OCI-LY1 (cell line): ENCODE results near the gene PVALB.

Experiments
- H2AFZ ChIP-seq: fragments of 200-600 bp; sonication (generic), shearing (Covaris generic); 2 replicates; pipeline ENCODE4 v1.6.0; 2014; ENCODE audit warnings: antibody characterized with exemption, mild to moderate bottlenecking, low read length
- H3F3A ChIP-seq: fragments of 200-600 bp; sonication (generic), shearing (Covaris generic); 2 replicates; pipeline ENCODE4 v1.6.0; 2014; ENCODE audit warnings: mild to moderate bottlenecking, antibody characterized with exemption, low read length, moderate library complexity; ENCODE audit not compliant: insufficient read depth
- H3K27ac ChIP-seq: fragments of 200-600 bp; sonication (generic); 2 replicates; pipeline ENCODE4 v1.5.1; 2014; ENCODE audit warnings: low read length, mixed run types, mild to moderate bottlenecking, low read depth; ENCODE audit not compliant: poor library complexity, severe bottlenecking
- H3K27me3 ChIP-seq: fragments of 200-600 bp; sonication (generic); 2 replicates; pipeline ENCODE4 v1.6.0; 2014; ENCODE audit warnings: antibody characterized with exemption, mild to moderate bottlenecking, low read length, moderate library complexity; ENCODE audit not compliant: insufficient read depth
- H3K36me3 ChIP-seq: fragments of 200-600 bp; sonication (generic); 2 replicates; pipeline ENCODE4 v1.6.1; 2014; ENCODE audit warnings: mild to moderate bottlenecking, antibody characterized with exemption, low read length, moderate library complexity, mixed read lengths; ENCODE audit not compliant: insufficient read depth
- H3K4me1 ChIP-seq: fragments of 200-600 bp; sonication (generic); 2 replicates; pipeline ENCODE4 v1.5.1; 2014; ENCODE audit warnings: mild to moderate bottlenecking, low read length, moderate library complexity; ENCODE audit not compliant: insufficient read depth, severe bottlenecking
- H3K4me2 ChIP-seq: fragments of 200-600 bp; sonication (generic), shearing (Covaris generic); 2 replicates; pipeline ENCODE4 v1.6.1; 2014; ENCODE audit warnings: low read length
- H3K4me3 ChIP-seq: fragments of 200-600 bp; sonication (generic); 2 replicates; pipeline ENCODE4 v1.5.1; 2014; ENCODE audit warnings: low read length, low read depth, mild to moderate bottlenecking, mixed read lengths; ENCODE audit not compliant: poor library complexity, severe bottlenecking
- H3K79me2 ChIP-seq: fragments of 200-600 bp; shearing (Covaris generic); 2 replicates; pipeline ENCODE4 v1.6.1; 2016; ENCODE audit warnings: mixed run types, low read length, mixed read lengths; ENCODE audit not compliant: insufficient read depth
- H3K9ac ChIP-seq: fragments of 200-600 bp; sonication (generic), shearing (Covaris generic); 2 replicates; pipeline ENCODE4 v1.6.1; 2014; ENCODE audit warnings: mild to moderate bottlenecking, low read length, mixed read lengths
- H3K9me2 ChIP-seq: fragments of 200-600 bp; sonication (generic), shearing (Covaris generic); 2 replicates; pipeline ENCODE4 v1.6.1; 2014; ENCODE audit warnings: low read depth, mild to moderate bottlenecking, low read length, mixed read lengths
- H3K9me3 ChIP-seq: fragments of 200-600 bp; shearing (Covaris generic); 2 replicates; pipeline ENCODE4 v1.6.1; 2014; ENCODE audit warnings: low read length, mixed read lengths
- H4K20me1 ChIP-seq: fragments of 200-600 bp; sonication (generic), shearing (Covaris generic); 2 replicates; pipeline ENCODE4 v1.6.0; 2016; ENCODE audit warnings: mild to moderate bottlenecking, low read length; ENCODE audit not compliant: insufficient read depth
- EZH2 ChIP-seq: fragments of 200-600 bp; sonication (generic), shearing (Covaris generic); IDR thresholded peaks from 2 replicates; pipeline ENCODE4 v1.8.0; 2017; ENCODE audit warnings: borderline replicate concordance, mixed run types, mild to moderate bottlenecking, antibody characterized with exemption, low read length, moderate library complexity, mixed read lengths
- TF ChIP-seq, protein P1 (sequence below): fragments of 200-600 bp; sonication (generic), shearing (Covaris generic); IDR thresholded peaks from 2 replicates; pipeline ENCODE4 v1.5.1; 2017; ENCODE audit warnings: mild to moderate bottlenecking, antibody characterized with exemption, low read length, moderate library complexity, mixed read lengths

PVALB gene

DNA sequence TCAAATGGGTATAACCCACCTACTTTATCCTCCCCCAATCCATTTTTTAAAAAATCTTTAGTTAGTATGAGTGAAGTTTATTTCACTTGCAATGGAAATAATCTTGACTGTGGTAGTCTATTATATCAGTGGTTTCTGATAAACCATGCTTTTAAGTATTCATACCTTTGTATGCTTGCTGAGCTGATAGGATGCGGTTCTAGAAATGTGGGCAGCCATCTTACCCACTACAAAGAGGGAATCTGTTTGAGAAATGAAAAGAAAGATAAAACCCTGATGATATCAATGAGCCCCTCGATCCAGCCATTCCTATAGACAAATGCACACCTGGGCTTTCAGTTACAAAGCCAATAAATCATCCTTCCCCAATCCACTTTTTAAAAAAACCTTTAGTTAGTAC lies 13.8 kb upstream of the PVALB start:
- Histone ChIP-seq H3K4me3 (no peak overlapping the region), H3K27ac (no peak overlapping the region), H3K9ac (no peak overlapping the region), H3K4me1 (peaks cover 5% of the 10 kb centered on the region), H3K79me2 (no peaks in the 10 kb centered on the region), H4K20me1 (no peaks in the 10 kb centered on the region), H2AFZ (no peak overlapping the region), H3K9me3 (peaks cover 2% of the 10 kb centered on the region; the same call in 1 of the 2 replicates), H3K4me2 (no peak overlapping the region), H3K36me3 (no peaks in the 10 kb centered on the region), H3F3A (no peaks in the 10 kb centered on the region), H3K27me3 (peaks cover 4% of the 10 kb centered on the region; the same call in 1 of the 2 replicates), H3K9me2 (no peaks in the 10 kb centered on the region)
- TF ChIP-seq, protein P1, sequence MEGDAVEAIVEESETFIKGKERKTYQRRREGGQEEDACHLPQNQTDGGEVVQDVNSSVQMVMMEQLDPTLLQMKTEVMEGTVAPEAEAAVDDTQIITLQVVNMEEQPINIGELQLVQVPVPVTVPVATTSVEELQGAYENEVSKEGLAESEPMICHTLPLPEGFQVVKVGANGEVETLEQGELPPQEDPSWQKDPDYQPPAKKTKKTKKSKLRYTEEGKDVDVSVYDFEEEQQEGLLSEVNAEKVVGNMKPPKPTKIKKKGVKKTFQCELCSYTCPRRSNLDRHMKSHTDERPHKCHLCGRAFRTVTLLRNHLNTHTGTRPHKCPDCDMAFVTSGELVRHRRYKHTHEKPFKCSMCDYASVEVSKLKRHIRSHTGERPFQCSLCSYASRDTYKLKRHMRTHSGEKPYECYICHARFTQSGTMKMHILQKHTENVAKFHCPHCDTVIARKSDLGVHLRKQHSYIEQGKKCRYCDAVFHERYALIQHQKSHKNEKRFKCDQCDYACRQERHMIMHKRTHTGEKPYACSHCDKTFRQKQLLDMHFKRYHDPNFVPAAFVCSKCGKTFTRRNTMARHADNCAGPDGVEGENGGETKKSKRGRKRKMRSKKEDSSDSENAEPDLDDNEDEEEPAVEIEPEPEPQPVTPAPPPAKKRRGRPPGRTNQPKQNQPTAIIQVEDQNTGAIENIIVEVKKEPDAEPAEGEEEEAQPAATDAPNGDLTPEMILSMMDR = no peak
- TF ChIP-seq EZH2 = no peak

DNA sequence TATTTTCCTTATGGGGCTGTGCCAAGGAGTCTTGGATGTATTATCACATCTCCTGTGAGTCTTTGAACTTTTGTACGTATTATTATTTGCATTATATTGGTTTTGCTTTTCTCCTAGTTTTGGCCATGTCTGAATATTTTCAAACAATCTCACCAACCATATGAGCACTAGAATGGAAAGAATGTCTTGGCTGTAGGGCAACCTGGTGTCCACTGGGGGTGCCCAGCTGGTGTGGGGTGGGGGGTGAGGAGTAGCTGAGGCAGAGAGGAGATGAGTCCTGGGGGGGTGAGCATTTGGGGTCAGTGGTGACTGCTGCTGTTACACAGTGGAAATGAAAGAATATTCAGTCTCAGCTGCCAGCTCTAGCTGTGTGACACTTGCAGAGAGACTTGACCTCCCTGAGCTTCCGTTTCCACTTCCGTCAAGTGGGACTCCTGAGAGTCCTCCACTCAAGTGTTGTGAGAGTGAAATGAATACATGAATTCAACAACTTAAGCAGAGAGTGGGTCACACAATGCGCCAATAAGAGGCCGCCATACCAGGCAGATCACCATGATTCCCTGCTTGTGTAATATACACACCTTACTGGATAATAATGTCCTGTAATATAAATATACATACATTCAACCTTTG lies 12.7 kb upstream of the PVALB start:
- peaks cover 2% of the 10 kb centered on the region; the same call in 1 of the 2 replicates for H3K9me3 ChIP-seq
- TF ChIP-seq EZH2 = no peak
- no peaks in the 10 kb centered on the region for H3K9me2 ChIP-seq
- H3K4me3 ChIP-seq = no peak overlapping the region
- H3K27ac ChIP-seq = no peak overlapping the region
- H3F3A ChIP-seq = no peaks in the 10 kb centered on the region
- H3K36me3 ChIP-seq = no peaks in the 10 kb centered on the region
- peaks cover 5% of the 10 kb centered on the region; the same call in 1 of the 2 replicates for H3K27me3 ChIP-seq
- H3K4me1 ChIP-seq = peaks cover 5% of the 10 kb centered on the region
- H3K4me2 ChIP-seq = no peak overlapping the region
- no peaks in the 10 kb centered on the region for H3K79me2 ChIP-seq
- H2AFZ ChIP-seq = no peak overlapping the region
- no peak overlapping the region for H3K9ac ChIP-seq
- H4K20me1 ChIP-seq = no peaks in the 10 kb centered on the region

DNA sequence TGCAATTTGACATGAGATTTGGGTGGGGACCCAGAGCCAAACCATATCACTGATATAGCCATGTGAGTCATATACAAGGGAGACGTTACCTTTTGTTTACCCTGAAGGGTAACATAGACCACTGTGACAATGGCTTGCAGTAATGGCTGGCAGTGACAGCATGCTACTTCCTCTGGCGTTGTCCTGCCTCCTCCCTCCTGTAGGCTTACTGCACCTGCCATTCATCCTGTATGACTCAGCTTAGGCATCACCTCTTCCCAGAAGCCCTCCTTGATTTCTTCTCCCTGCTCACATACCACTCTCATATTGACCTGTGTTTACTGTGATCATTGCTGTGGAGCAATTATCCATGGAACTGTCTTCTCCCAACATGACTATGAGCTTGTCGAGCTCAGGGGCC lies 12.0 kb upstream of the PVALB start:
- Histone ChIP-seq H3K4me2 (no peak overlapping the region), H3K4me1 (peaks cover 5% of the 10 kb centered on the region), H3K9ac (no peak overlapping the region), H4K20me1 (no peaks in the 10 kb centered on the region), H3K9me2 (no peaks in the 10 kb centered on the region), H3K4me3 (no peak overlapping the region), H3K27ac (no peak overlapping the region), H3K79me2 (no peaks in the 10 kb centered on the region), H3K36me3 (no peaks in the 10 kb centered on the region), H3K27me3 (peaks cover 5% of the 10 kb centered on the region; the same call in 1 of the 2 replicates), H2AFZ (no peak overlapping the region), H3K9me3 (peaks cover 2% of the 10 kb centered on the region; the same call in 1 of the 2 replicates), H3F3A (no peaks in the 10 kb centered on the region)
- TF ChIP-seq, protein P1 = no peak
- TF ChIP-seq EZH2 = no peak

DNA sequence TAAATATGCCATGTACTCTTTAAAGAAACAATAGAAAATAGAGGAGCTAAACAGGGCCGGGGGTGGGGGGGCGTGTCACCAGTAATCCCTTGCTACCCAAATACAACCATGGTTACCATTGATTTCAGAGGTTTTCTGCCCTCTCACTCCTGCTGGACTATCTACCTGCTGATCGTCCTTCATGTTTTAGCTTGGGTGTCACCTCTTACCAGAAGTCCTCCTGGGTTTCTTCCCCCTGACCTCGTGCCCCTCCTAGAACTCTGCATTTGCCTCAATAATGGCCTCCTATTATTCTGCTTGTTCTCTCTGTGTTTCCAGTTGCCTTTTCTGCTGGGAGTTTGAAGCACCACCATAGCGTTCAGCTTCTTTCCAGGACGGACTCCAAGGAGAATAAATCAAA lies 9.4 kb upstream of the PVALB start:
- H2AFZ ChIP-seq = no peak overlapping the region
- no peaks in the 10 kb centered on the region for H3K79me2 ChIP-seq
- H3K4me1 ChIP-seq = no peaks in the 10 kb centered on the region
- no peaks in the 10 kb centered on the region for H3F3A ChIP-seq
- TF ChIP-seq, protein P1 = no peak
- no peak for TF ChIP-seq EZH2
- no peak overlapping the region for H3K4me2 ChIP-seq
- H3K27ac ChIP-seq = no peak overlapping the region
- no peaks in the 10 kb centered on the region for H3K36me3 ChIP-seq
- H3K9ac ChIP-seq = no peak overlapping the region
- no peak overlapping the region for H3K4me3 ChIP-seq
- H4K20me1 ChIP-seq = no peaks in the 10 kb centered on the region
- H3K27me3 ChIP-seq = peaks cover 5% of the 10 kb centered on the region; the same call in 1 of the 2 replicates
- H3K9me2 ChIP-seq = no peaks in the 10 kb centered on the region
- no peaks in the 10 kb centered on the region for H3K9me3 ChIP-seq
